ENCODE data around the gene DISP2.

Gene DISP2

GRCh38 chr15:40338041-40338657 lies 19.9 kb upstream of the DISP2 start:
- DNase-seq (ENCODE audit: low read depth), result no peak
- H3K4me3 ChIP-seq (ENCODE audit: low read length), result peak overlapping the region; percentile 64
- TF ChIP-seq, protein P1, sequence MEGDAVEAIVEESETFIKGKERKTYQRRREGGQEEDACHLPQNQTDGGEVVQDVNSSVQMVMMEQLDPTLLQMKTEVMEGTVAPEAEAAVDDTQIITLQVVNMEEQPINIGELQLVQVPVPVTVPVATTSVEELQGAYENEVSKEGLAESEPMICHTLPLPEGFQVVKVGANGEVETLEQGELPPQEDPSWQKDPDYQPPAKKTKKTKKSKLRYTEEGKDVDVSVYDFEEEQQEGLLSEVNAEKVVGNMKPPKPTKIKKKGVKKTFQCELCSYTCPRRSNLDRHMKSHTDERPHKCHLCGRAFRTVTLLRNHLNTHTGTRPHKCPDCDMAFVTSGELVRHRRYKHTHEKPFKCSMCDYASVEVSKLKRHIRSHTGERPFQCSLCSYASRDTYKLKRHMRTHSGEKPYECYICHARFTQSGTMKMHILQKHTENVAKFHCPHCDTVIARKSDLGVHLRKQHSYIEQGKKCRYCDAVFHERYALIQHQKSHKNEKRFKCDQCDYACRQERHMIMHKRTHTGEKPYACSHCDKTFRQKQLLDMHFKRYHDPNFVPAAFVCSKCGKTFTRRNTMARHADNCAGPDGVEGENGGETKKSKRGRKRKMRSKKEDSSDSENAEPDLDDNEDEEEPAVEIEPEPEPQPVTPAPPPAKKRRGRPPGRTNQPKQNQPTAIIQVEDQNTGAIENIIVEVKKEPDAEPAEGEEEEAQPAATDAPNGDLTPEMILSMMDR (conservative IDR thresholded peaks at IDR 0.05; ENCODE audit: low read depth, low read length), result peak; percentile 82

DNA sequence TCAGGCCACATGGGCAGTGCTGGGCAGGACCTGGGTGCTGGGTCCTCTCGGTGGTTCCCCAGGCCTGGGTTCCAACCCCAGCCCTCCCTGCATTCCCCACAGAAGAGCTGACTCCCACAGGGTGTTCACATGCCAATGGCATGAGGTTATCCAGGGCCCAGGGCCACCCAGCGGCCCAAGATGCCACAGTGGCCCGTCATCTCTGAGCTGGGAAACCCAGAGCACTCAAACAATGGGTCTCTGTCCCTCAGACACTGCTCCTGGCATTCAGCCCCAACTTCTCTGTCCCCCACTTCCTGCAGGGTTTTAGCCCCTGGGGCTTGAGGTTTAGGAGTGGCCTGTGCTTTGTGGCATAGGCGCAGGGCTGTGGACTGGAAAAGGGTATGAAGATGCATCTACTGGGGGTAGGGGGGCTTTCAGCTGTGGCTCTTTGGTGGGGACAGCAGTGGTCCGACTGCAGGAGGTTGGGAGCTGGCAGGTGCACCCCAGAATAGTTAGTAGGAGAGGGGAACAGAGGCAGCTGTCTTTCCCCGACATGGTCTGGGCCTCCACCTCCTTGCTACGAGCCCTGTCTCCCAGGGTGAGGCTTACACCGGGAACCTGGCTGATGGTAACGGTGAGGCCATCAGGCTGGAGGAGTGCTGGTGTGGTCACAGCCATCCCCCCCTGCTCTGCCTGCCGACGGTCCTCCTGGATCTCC lies 18.9 kb upstream of the DISP2 start:
- TF ChIP-seq, protein P1 (conservative IDR thresholded peaks at IDR 0.05; ENCODE audit: low read depth, low read length), result no peak
- DNase-seq (ENCODE audit: low read depth), result peak; percentile 83
- H3K4me3 ChIP-seq (ENCODE audit: low read length), result peak overlapping the region; percentile 64

DNA sequence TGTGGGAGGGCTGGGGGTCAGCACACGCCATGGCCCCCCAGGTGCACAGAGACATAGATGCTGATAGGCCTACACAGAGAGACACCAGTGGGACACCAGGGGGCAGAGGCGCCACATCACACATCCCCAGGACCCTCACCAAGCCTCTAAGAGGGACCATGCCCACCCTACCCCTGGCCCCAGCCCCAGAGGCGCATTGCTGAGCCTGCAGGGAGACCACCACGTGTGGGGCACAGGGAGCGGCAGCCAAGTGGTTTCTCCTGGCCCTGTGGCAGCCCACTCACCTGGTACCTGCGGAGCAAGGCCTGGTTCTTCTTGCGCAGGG lies 18.4 kb upstream of the DISP2 start:
- H3K4me3 ChIP-seq (ENCODE audit: low read length), result peak overlapping the region; percentile 64

DNA sequence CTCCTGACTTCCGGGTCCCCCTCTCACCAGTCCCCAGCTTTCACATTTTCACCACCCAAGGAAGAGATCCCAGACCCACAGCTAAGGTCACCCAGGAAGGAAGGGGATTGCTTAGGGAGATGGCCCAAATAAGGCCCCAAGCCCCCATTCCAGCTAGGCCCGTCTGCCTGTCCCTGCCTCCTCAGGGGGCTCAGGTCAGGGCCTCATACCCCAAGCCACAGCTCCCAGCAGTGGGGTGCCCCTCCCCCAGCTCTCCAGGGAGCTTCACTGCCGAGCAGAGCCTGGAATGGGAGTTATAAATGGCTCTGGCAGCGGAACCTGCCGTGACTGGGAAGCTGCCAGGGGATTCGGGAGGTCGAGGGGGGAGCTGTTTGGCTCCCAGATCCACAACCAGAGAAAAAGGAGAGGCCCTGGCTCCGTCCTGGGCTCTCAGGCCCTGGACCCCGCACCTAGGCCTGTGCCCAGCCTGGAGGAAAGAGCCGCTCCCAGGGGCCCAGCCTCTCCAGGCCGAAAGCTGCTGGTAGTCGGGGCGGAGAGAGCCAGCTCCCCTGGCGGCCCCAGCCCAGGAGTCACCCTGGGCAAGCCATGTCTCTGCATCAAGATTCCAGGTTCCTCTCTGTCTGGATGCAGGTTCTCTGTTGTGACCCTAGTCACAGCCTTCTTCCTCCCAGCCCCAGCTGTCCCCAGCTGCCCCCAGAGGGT lies 17.8 kb upstream of the DISP2 start:
- no peak for DNase-seq (ENCODE audit: low read depth)
- peak overlapping the region; percentile 64 for H3K4me3 ChIP-seq (ENCODE audit: low read length)

More for the DNA sequence above, 18.4 kb upstream of the DISP2 start:
- DNase-seq (ENCODE audit: low read depth), result no peak
- TF ChIP-seq, protein P1 (conservative IDR thresholded peaks at IDR 0.05; ENCODE audit: low read depth, low read length), result peak; percentile 31

DNA sequence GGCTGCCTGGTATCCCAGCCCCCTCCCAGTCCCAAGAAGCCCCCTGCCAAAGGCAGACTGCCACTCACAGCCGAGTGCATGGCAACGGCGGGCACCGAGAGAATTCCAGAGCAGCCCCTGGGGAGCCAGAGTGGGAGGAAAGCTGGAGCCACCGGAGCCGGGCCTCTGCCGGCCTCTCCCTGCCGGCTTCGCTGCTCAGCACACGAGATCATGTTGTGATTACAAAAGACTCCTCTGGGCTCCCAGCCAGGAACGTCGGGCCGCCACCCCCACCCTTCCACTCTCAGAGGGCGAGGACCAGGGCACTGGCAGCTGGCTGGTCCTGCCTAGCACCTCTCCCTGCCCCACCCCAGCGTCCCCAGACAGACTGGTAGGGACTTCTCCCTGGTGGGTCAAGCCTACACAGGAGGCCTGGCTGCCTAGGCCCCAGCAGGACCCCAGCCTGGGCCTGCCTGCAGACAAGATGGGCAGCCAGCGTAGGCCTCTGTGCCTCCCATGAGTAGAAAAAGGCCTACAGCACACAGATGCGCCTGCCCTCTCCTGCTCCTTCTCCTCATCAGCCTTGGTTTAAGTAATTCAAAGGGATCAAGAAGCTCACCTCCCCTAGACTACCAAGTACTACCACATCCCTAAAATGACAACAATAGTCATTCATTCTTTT lies 17.1 kb upstream of the DISP2 start, which contains the start of gene CCDC9B:
TSS of gene CCDC9B (minus strand) at position 200 of the 661 bp plus-strand sequence. CDS start at position 80, 120 bp downstream.
- peak; percentile 86 for DNase-seq (ENCODE audit: low read depth)
- TF ChIP-seq, protein P1 (conservative IDR thresholded peaks at IDR 0.05; ENCODE audit: low read depth, low read length), result no peak
- H3K4me3 ChIP-seq (ENCODE audit: low read length), result peak within 1 kb of the TSS; percentile 64

More for the DNA sequence above, 17.8 kb upstream of the DISP2 start:
- TF ChIP-seq, protein P1 (conservative IDR thresholded peaks at IDR 0.05; ENCODE audit: low read depth, low read length), result no peak

GRCh38 chr15:40342416-40343320 lies 15.4 kb upstream of the DISP2 start:
- TF ChIP-seq, protein P1 (conservative IDR thresholded peaks at IDR 0.05; ENCODE audit: low read depth, low read length), result no peak
- no peak for DNase-seq (ENCODE audit: low read depth)
- H3K4me3 ChIP-seq (ENCODE audit: low read length), result no peak overlapping the region
